GM23338 (cell line): ENCODE results near the gene LINC00632. TPM values are rescaled to one million over a fixed set of nuclear protein-coding genes. Genes with fewer than 3 reads are reported as not detected.

Source experiments
- CREB1 ChIP-seq: fragments of 250-450 bp; sonication (Bioruptor Pico); IDR thresholded peaks from 2 replicates; pipeline ENCODE4 v1.5.0; 2020; ENCODE audit warnings: low read depth, mild to moderate bottlenecking, moderate library complexity
- EZH2phosphoT487 ChIP-seq: fragments of 200-600 bp; sonication (generic); IDR thresholded peaks from one replicate; pipeline ENCODE4 v1.8.1; 2018; ENCODE audit warnings: antibody characterized with exemption; ENCODE audit not compliant: unreplicated experiment
- JUNB ChIP-seq: IDR thresholded peaks from one replicate; pipeline ENCODE4 v1.6.1; 2016; ENCODE audit warnings: antibody characterized with exemption; ENCODE audit not compliant: unreplicated experiment
- NANOG ChIP-seq: IDR thresholded peaks from 2 replicates; pipeline ENCODE4 v1.6.1; 2016; ENCODE audit warnings: antibody characterized with exemption, borderline replicate concordance
- ZNF114 ChIP-seq: fragments of 250-450 bp; sonication (Bioruptor Pico); IDR thresholded peaks from 2 replicates; pipeline ENCODE4 v1.5.0; 2020; ENCODE audit warnings: mild to moderate bottlenecking, moderate library complexity
- polyA plus RNA-seq: library from polyadenylated mRNA; unstranded; fragments of >200 nt; fragmentation: Nextera tagmentation; extraction: Ambion mirVana; gene quantifications from 2 replicates; pipeline ENCODE4 v1.2.1, GENCODE V29; 2016
- total RNA-seq: library from RNA; depleted of rRNA; stranded (reverse); fragments of >200 nt; shearing (Covaris generic); gene quantifications from 2 replicates; pipeline ENCODE4 v1.2.3, GENCODE V29; 2014
- TF ChIP-seq, protein P1 (sequence below): fragments of 250-450 bp; sonication (Bioruptor Pico); IDR thresholded peaks from 2 replicates; pipeline ENCODE4 v1.5.0; 2020; ENCODE audit warnings: mild to moderate bottlenecking, moderate library complexity
- TF ChIP-seq, protein P2 (sequence below): IDR thresholded peaks from one replicate; pipeline ENCODE4 v1.6.1; 2018; ENCODE audit warnings: antibody characterized with exemption; ENCODE audit not compliant: unreplicated experiment

The LINC00632 gene
- total and polyA plus RNA-seq, 2 experiments from 2014 or later: 10.9 to 25.2 TPM

DNA sequence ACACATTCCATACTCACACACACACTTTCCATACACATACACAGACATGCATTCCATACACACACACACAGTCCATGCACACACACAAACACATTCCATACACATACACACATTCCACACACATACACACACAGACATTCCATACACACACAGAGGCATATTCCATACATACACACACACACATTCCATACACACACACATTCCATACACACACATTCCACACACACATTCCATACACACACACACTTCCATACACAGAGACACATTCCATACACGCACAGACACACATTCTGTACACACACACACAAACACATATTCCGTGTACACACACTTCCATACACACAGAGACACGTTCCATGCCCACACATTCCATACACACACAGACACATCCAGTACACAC, 14.8 kb downstream of the LINC00632 start (continued):
- TF ChIP-seq, protein P1, sequence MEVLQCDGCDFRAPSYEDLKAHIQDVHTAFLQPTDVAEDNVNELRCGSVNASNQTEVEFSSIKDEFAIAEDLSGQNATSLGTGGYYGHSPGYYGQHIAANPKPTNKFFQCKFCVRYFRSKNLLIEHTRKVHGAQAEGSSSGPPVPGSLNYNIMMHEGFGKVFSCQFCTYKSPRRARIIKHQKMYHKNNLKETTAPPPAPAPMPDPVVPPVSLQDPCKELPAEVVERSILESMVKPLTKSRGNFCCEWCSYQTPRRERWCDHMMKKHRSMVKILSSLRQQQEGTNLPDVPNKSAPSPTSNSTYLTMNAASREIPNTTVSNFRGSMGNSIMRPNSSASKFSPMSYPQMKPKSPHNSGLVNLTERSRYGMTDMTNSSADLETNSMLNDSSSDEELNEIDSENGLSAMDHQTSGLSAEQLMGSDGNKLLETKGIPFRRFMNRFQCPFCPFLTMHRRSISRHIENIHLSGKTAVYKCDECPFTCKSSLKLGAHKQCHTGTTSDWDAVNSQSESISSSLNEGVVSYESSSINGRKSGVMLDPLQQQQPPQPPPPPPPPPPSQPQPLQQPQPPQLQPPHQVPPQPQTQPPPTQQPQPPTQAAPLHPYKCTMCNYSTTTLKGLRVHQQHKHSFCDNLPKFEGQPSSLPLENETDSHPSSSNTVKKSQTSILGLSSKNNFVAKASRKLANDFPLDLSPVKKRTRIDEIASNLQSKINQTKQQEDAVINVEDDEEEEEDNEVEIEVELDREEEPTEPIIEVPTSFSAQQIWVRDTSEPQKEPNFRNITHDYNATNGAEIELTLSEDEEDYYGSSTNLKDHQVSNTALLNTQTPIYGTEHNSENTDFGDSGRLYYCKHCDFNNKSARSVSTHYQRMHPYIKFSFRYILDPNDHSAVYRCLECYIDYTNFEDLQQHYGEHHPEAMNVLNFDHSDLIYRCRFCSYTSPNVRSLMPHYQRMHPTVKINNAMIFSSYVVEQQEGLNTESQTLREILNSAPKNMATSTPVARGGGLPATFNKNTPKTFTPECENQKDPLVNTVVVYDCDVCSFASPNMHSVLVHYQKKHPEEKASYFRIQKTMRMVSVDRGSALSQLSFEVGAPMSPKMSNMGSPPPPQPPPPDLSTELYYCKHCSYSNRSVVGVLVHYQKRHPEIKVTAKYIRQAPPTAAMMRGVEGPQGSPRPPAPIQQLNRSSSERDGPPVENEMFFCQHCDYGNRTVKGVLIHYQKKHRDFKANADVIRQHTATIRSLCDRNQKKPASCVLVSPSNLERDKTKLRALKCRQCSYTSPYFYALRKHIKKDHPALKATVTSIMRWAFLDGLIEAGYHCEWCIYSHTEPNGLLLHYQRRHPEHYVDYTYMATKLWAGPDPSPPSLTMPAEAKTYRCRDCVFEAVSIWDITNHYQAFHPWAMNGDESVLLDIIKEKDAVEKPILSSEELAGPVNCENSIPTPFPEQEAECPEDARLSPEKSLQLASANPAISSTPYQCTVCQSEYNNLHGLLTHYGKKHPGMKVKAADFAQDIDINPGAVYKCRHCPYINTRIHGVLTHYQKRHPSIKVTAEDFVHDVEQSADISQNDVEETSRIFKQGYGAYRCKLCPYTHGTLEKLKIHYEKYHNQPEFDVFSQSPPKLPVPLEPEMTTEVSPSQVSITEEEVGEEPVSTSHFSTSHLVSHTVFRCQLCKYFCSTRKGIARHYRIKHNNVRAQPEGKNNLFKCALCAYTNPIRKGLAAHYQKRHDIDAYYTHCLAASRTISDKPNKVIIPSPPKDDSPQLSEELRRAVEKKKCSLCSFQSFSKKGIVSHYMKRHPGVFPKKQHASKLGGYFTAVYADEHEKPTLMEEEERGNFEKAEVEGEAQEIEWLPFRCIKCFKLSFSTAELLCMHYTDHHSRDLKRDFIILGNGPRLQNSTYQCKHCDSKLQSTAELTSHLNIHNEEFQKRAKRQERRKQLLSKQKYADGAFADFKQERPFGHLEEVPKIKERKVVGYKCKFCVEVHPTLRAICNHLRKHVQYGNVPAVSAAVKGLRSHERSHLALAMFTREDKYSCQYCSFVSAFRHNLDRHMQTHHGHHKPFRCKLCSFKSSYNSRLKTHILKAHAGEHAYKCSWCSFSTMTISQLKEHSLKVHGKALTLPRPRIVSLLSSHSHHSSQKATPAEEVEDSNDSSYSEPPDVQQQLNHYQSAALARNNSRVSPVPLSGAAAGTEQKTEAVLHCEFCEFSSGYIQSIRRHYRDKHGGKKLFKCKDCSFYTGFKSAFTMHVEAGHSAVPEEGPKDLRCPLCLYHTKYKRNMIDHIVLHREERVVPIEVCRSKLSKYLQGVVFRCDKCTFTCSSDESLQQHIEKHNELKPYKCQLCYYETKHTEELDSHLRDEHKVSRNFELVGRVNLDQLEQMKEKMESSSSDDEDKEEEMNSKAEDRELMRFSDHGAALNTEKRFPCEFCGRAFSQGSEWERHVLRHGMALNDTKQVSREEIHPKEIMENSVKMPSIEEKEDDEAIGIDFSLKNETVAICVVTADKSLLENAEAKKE (CRISPR knock-in tag): no peak
- TF ChIP-seq NANOG: no peak
- TF ChIP-seq, protein P2, sequence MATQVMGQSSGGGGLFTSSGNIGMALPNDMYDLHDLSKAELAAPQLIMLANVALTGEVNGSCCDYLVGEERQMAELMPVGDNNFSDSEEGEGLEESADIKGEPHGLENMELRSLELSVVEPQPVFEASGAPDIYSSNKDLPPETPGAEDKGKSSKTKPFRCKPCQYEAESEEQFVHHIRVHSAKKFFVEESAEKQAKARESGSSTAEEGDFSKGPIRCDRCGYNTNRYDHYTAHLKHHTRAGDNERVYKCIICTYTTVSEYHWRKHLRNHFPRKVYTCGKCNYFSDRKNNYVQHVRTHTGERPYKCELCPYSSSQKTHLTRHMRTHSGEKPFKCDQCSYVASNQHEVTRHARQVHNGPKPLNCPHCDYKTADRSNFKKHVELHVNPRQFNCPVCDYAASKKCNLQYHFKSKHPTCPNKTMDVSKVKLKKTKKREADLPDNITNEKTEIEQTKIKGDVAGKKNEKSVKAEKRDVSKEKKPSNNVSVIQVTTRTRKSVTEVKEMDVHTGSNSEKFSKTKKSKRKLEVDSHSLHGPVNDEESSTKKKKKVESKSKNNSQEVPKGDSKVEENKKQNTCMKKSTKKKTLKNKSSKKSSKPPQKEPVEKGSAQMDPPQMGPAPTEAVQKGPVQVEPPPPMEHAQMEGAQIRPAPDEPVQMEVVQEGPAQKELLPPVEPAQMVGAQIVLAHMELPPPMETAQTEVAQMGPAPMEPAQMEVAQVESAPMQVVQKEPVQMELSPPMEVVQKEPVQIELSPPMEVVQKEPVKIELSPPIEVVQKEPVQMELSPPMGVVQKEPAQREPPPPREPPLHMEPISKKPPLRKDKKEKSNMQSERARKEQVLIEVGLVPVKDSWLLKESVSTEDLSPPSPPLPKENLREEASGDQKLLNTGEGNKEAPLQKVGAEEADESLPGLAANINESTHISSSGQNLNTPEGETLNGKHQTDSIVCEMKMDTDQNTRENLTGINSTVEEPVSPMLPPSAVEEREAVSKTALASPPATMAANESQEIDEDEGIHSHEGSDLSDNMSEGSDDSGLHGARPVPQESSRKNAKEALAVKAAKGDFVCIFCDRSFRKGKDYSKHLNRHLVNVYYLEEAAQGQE: no peak
- no peak for TF ChIP-seq ZNF114 (CRISPR knock-in tag)
- no peak for TF ChIP-seq CREB1 (CRISPR knock-in tag)
- no peak for TF ChIP-seq JUNB
- no peak for TF ChIP-seq EZH2phosphoT487
